Measurements from ENCODE around the gene IQGAP3. TPM values are rescaled to one million over a fixed set of nuclear protein-coding genes. Genes with fewer than 3 reads are reported as not detected.

Gene IQGAP3
- total and polyA plus RNA-seq, 3 experiments from 2014 or later: 4.4 to 4.7 TPM; not detected in 1

- Histone ChIP-seq H3K4me3 (ENCODE audit: low read length) (no peak overlapping the region), H3K27me3 (ENCODE audit: insufficient read depth, low read length, poor library complexity, severe bottlenecking) (no peaks in the 10 kb centered on the region), H3K27ac (ENCODE audit: low read depth, low read length) (no peak overlapping the region), H3K36me3 (ENCODE audit: insufficient read depth, low read length) (peaks cover 93% of the 10 kb centered on the region), H3K9me3 (ENCODE audit: low read length) (no peaks in the 10 kb centered on the region), H3K4me1 (ENCODE audit: insufficient read depth, low read length) (peaks cover 19% of the 10 kb centered on the region)
- H3K36me3 Mint-ChIP-seq: peaks cover 18 to 98% (median 37%) of the 10 kb centered on the region in 3 donors
- POLR2A ChIA-PET: interaction anchor here (0.6 kb wide), 1 partner anchor 650 kb away, joined by 4 read pairs; no protein-coding TSS in a partner anchor
- H3K27me3 Mint-ChIP-seq: no peaks in the 10 kb centered on the region
- CTCF ChIA-PET: interaction anchor here (1.4 kb wide), 1 partner anchor 24 kb away, joined by 3 read pairs; no protein-coding TSS in a partner anchor
- no peak overlapping the region for H3K4me3 Mint-ChIP-seq
- no peaks in the 10 kb centered on the region for H3K9me3 Mint-ChIP-seq
- peak overlapping the region in 5 of 8 donors; percentile 21 to 91 (median 36) for H3K27ac Mint-ChIP-seq
- no peak for DNase-seq
- H3K4me1 Mint-ChIP-seq: peaks cover 30 to 36% (median 31%) of the 10 kb centered on the region in 3 donors
Observed at GRCh38 chr1:156477526-156478249, 94.7 kb downstream of the IQGAP3 start.

GRCh38 chr1:156476501-156477298, 95.7 kb downstream of the IQGAP3 start:
- Mint-ChIP-seq H3K4me1 (peaks cover 20 to 30% (median 24%) of the 10 kb centered on the region in 3 donors), H3K27ac (peak overlapping the region in 6 of 8 donors; percentile 53 to 87 (median 80)), H3K36me3 (peaks cover 18 to 96% (median 35%) of the 10 kb centered on the region in 3 donors), H3K27me3 (no peaks in the 10 kb centered on the region), H3K9me3 (no peaks in the 10 kb centered on the region), H3K4me3 (peak overlapping the region in 1 of 7 donors; percentile 1)
- no peaks in the 10 kb centered on the region for H3K9me3 ChIP-seq (ENCODE audit: low read length)
- no peak overlapping the region for H3K4me3 ChIP-seq (ENCODE audit: low read length)
- no peak for DNase-seq
- no peaks in the 10 kb centered on the region for H3K27me3 ChIP-seq (ENCODE audit: insufficient read depth, low read length, poor library complexity, severe bottlenecking)
- peaks cover 16% of the 10 kb centered on the region for H3K4me1 ChIP-seq (ENCODE audit: insufficient read depth, low read length)
- peaks cover 89% of the 10 kb centered on the region for H3K36me3 ChIP-seq (ENCODE audit: insufficient read depth, low read length)
- ChIA-PET CTCF (interaction anchor here (1.4 to 1.6 kb wide), 2 partner anchors 25 to 31 kb away, joined by 3 read pairs; no protein-coding TSS in a partner anchor), POLR2A (no interaction called here)
- H3K27ac ChIP-seq (ENCODE audit: low read depth, low read length): no peak overlapping the region

- Mint-ChIP-seq H3K4me3 (peak overlapping the region in 1 of 7 donors; percentile 1), H3K9me3 (no peaks in the 10 kb centered on the region), H3K36me3 (peaks cover 18 to 95% (median 30%) of the 10 kb centered on the region in 3 donors), H3K27ac (peak overlapping the region in 6 of 8 donors; percentile 53 to 92 (median 62)), H3K27me3 (no peaks in the 10 kb centered on the region), H3K4me1 (peaks cover 11 to 22% (median 20%) of the 10 kb centered on the region in 3 donors)
- H3K27ac ChIP-seq (ENCODE audit: low read depth, low read length): no peak overlapping the region
- no peak overlapping the region for H3K4me3 ChIP-seq (ENCODE audit: low read length)
- H3K27me3 ChIP-seq (ENCODE audit: insufficient read depth, low read length, poor library complexity, severe bottlenecking): no peaks in the 10 kb centered on the region
- H3K4me1 ChIP-seq (ENCODE audit: insufficient read depth, low read length): peaks cover 8% of the 10 kb centered on the region
- ChIA-PET POLR2A (interaction anchor here (0.6 kb wide), 1 partner anchor 325 kb away, joined by 3 read pairs; no protein-coding TSS in a partner anchor), CTCF (interaction anchor here (1.6 kb wide), 1 partner anchor 30 kb away, joined by 3 read pairs; no protein-coding TSS in a partner anchor)
- no peaks in the 10 kb centered on the region for H3K9me3 ChIP-seq (ENCODE audit: low read length)
- H3K36me3 ChIP-seq (ENCODE audit: insufficient read depth, low read length): peaks cover 88% of the 10 kb centered on the region
- no peak for DNase-seq
Observed at GRCh38 chr1:156475568-156476500, 96.5 kb downstream of the IQGAP3 start.

Other genes starting within 250 kb of the IQGAP3 start
- 100 to 1,000 TPM; 526 to 528 TPM for gene CCT3, start 234.3 kb downstream of the IQGAP3 start, total RNA-seq
- 199 TPM for gene CCT3, start 234.3 kb downstream of the IQGAP3 start, polyA plus RNA-seq
- gene TSACC, start 234.0 kb downstream of the IQGAP3 start, total RNA-seq: under 1 TPM in 1 of 2 experiments, not detected in 1; 0.53 TPM
- 0.84 TPM for gene TSACC, start 234.0 kb downstream of the IQGAP3 start, polyA plus RNA-seq
- not detected for gene RHBG, start 203.4 kb downstream of the IQGAP3 start, total RNA-seq
- gene RHBG, start 203.4 kb downstream of the IQGAP3 start, polyA plus RNA-seq: not detected
- 10 to 100 TPM; 32.9 to 35.4 TPM for gene MEF2D, start 71.8 kb downstream of the IQGAP3 start, total RNA-seq
- 19.2 TPM for gene MEF2D, start 71.8 kb downstream of the IQGAP3 start, polyA plus RNA-seq
- 1 to 10 TPM; 7.3 to 7.4 TPM for gene TTC24, start 7.2 kb upstream of the IQGAP3 start, total RNA-seq
- gene TTC24, start 7.2 kb upstream of the IQGAP3 start, polyA plus RNA-seq: 2.3 TPM
- gene NAXE, start 19.2 kb upstream of the IQGAP3 start, total RNA-seq: 10 to 100 TPM; 63.0 to 69.1 TPM
- 113 TPM for gene NAXE, start 19.2 kb upstream of the IQGAP3 start, polyA plus RNA-seq
- 100 to 1,000 TPM; 123 to 131 TPM for gene GPATCH4, start 28.9 kb upstream of the IQGAP3 start, total RNA-seq
- 58.7 TPM for gene GPATCH4, start 28.9 kb upstream of the IQGAP3 start, polyA plus RNA-seq
- gene HAPLN2, start 46.9 kb upstream of the IQGAP3 start, total RNA-seq: not detected
- not detected for gene HAPLN2, start 46.9 kb upstream of the IQGAP3 start, polyA plus RNA-seq
- not detected for gene BCAN, start 69.6 kb upstream of the IQGAP3 start, total RNA-seq
- gene BCAN, start 69.6 kb upstream of the IQGAP3 start, polyA plus RNA-seq: not detected
- not detected for gene NES, start 104.8 kb upstream of the IQGAP3 start, total RNA-seq
- not detected for gene NES, start 104.8 kb upstream of the IQGAP3 start, polyA plus RNA-seq
- gene CRABP2, start 133.0 kb upstream of the IQGAP3 start, total RNA-seq: under 1 TPM; 0.66 to 0.71 TPM
- not detected for gene CRABP2, start 133.0 kb upstream of the IQGAP3 start, polyA plus RNA-seq
- 10 to 100 TPM; 29.6 to 29.7 TPM for gene METTL25B, start 155.9 kb upstream of the IQGAP3 start, total RNA-seq
- 4.2 TPM for gene METTL25B, start 155.9 kb upstream of the IQGAP3 start, polyA plus RNA-seq
- 10 to 100 TPM; 69.4 to 75.9 TPM for gene ISG20L2, start 156.2 kb upstream of the IQGAP3 start, total RNA-seq
- gene ISG20L2, start 156.2 kb upstream of the IQGAP3 start, polyA plus RNA-seq: 25.0 TPM
- gene MRPL24, start 168.5 kb upstream of the IQGAP3 start, total RNA-seq: 100 to 1,000 TPM; 122 to 131 TPM
- gene MRPL24, start 168.5 kb upstream of the IQGAP3 start, polyA plus RNA-seq: 92.2 TPM
- gene HDGF, start 179.1 kb upstream of the IQGAP3 start, total RNA-seq: 100 to 1,000 TPM; 297 to 299 TPM
- 46.0 TPM for gene HDGF, start 179.1 kb upstream of the IQGAP3 start, polyA plus RNA-seq
- gene PRCC, start 195.0 kb upstream of the IQGAP3 start, total RNA-seq: 100 to 1,000 TPM; 106 to 111 TPM
- 45.9 TPM for gene PRCC, start 195.0 kb upstream of the IQGAP3 start, polyA plus RNA-seq
- gene SH2D2A, start 244.3 kb upstream of the IQGAP3 start, total RNA-seq: 100 to 1,000 TPM; 163 to 170 TPM
- 62.1 TPM for gene SH2D2A, start 244.3 kb upstream of the IQGAP3 start, polyA plus RNA-seq

Measured in CD8-positive, alpha-beta memory T cell (primary cell).